Measurements from ENCODE around the gene BDKRB2. TPM values are rescaled to one million over a fixed set of nuclear protein-coding genes. Genes with fewer than 3 reads are reported as not detected.

The BDKRB2 gene
- total and polyA plus RNA-seq, 2 of the 13 experiments (the other 11 are each of a cell fraction or from before 2014, with no cell fraction given): 0.03 TPM; not detected in 1

- TF ChIP-seq HOXA9 (CRISPR knock-in tag; IDR thresholded peaks at IDR 0.05; ENCODE audit: borderline replicate concordance) (no peak), ZBTB33 (CRISPR knock-in tag; IDR thresholded peaks at IDR 0.05) (no peak), NFYC (CRISPR knock-in tag; IDR thresholded peaks at IDR 0.05) (no peak), IRF1 (CRISPR knock-in tag; IDR thresholded peaks at IDR 0.05; ENCODE audit: low read depth) (no peak), POLR2AphosphoS2 (IDR thresholded peaks at IDR 0.05; ENCODE audit: low read depth, low read length) (no peak)
Measured at GRCh38 chr14:96203635-96204034, 1.0 kb upstream of the BDKRB2 start (continued).

GRCh38 chr14:96205059-96205977 is 679 bp downstream of the BDKRB2 start:
- Histone ChIP-seq H3K36me3 (replicated peaks in 1 of 2; ENCODE audit: control insufficient read depth in 1 of 2, insufficient read depth in 2 of 2, low read length in 2 of 2) (no peaks in the 10 kb centered on the region), H3K9ac (ENCODE audit: insufficient read depth, low read depth, low read length) (no peak overlapping the region), H3K9me3 (ENCODE audit: low read length) (no peaks in the 10 kb centered on the region), H3K27me3 (ENCODE audit: control insufficient read depth in 1 of 2, insufficient read depth in 2 of 2, low read length in 2 of 2) (peaks cover 6 to 7% of the 10 kb centered on the region in 2 experiments; a peak in 3 of 5 replicates), H3K27ac (ENCODE audit: extremely low read length, insufficient read depth, low read length) (no peak overlapping the region), H2AFZ (ENCODE audit: low read length) (no peak overlapping the region), H3K4me1 (ENCODE audit: insufficient read depth, low read length) (peaks cover 33% of the 10 kb centered on the region), H3K4me2 (ENCODE audit: low read depth, low read length) (peak overlapping the region; percentile 60), H4K20me1 (ENCODE audit: insufficient read depth, low read length) (no peaks in the 10 kb centered on the region), H3K79me2 (ENCODE audit: insufficient read depth, low read length) (no peaks in the 10 kb centered on the region), H3K4me3 (replicated peaks in 1 of 3; ENCODE audit: insufficient read depth in 1 of 3, low read depth in 2 of 3, low read length in 3 of 3) (peak overlapping the region in 2 of 3 experiments; percentile 34 to 42; a peak in 2 of 6 replicates)
- TF ChIP-seq TBP (CRISPR knock-in tag; IDR thresholded peaks at IDR 0.05) (no peak), THAP9 (CRISPR knock-in tag; IDR thresholded peaks at IDR 0.05; ENCODE audit: borderline replicate concordance) (0 out of 2 replicates have a peak, but pooled peaks have one; percentile 17), ZNF768 (CRISPR knock-in tag; IDR thresholded peaks at IDR 0.05) (peak; percentile 89)
- in situ Hi-C loops (cut with HindIII; ENCODE audit: extremely low pct_ligation_motif_present, low pct_unique_long_range_greater_than_20kb) (no loop called here), intact Hi-C loops (cut with micrococcal nuclease; ENCODE audit: unreplicated experiment) (loop anchor here (10.0 kb wide), 1 partner anchor 59 kb away; no protein-coding TSS in a partner anchor)
- no peak for DNase-seq (ENCODE audit: low spot score)
- WGBS (ENCODE audit: low lambda C conversion rate): 28% methylated on average over 10 of the region's 21 CpGs
- BruUV-seq (replicated peaks): no TSS peak
- ChIA-PET CTCF (ENCODE audit: low intra/inter-chr PET ratio, low total read pairs) (no interaction called here), POLR2A (no interaction called here)
- FAIRE-seq: no peak
- ATAC-seq: peak; percentile 12
